IMR-90 (cell line): ENCODE measurements around the gene TMEM141. TPM values are rescaled to one million over a fixed set of nuclear protein-coding genes. Genes with fewer than 3 reads are reported as not detected.

Source experiments
- ATAC-seq: fragments of 200-7000 bp; cut with Tn5 transposase; 2 replicates; pipeline ENCODE4 v1.9.1; 2020; ENCODE audit warnings: low read depth, mild to moderate bottlenecking, moderate library complexity
- BruUV-seq: library from RNA; stranded (reverse); fragments of 400-500 nt; replicated peaks from 2 replicates; lab custom pipeline; 2021; lab: Mats Ljungman, UMichigan
- CTCF ChIA-PET: fragments of 300-600 bp; formaldehyde crosslinking; extraction: SDS; loops from one replicate; lab custom pipeline; 2021; ENCODE audit warnings: antibody characterized with exemption; lab: Yijun Ruan, JAX
- POLR2A ChIA-PET: fragments of 300-600 bp; sonication (Branson Sonifier 250); formaldehyde crosslinking; loops from one replicate; lab custom pipeline; 2022; ENCODE audit warnings: antibody characterized with exemption; ENCODE audit not compliant: unreplicated experiment; lab: Charles Lee
- DNase-seq: peaks from one replicate; pipeline ENCODE4 v3.0.0; 2013
- H2AFZ ChIP-seq: replicated peaks from 2 replicates; pipeline ENCODE3; 2013; ENCODE audit warnings: low read length, mild to moderate bottlenecking; ENCODE audit not compliant: poor library complexity
- H2AK5ac ChIP-seq: 2 replicates; pipeline ENCODE4 v1.6.1; 2013; ENCODE audit warnings: low read depth, low read length, inconsistent platforms
- H2AK9ac ChIP-seq: replicated peaks from 2 replicates; pipeline ENCODE3; 2013; ENCODE audit warnings: mild to moderate bottlenecking, low read depth, low read length, moderate library complexity; ENCODE audit not compliant: poor library complexity
- H2BK120ac ChIP-seq: 2 replicates; pipeline ENCODE4 v1.6.1; 2013; ENCODE audit warnings: low read depth, low read length, inconsistent platforms
- H2BK15ac ChIP-seq: 3 replicates; pipeline ENCODE4 v1.6.1; 2013; ENCODE audit warnings: low read depth, low read length, inconsistent platforms
- H2BK20ac ChIP-seq: 2 replicates; pipeline ENCODE4 v1.6.1; 2013; ENCODE audit warnings: low read depth, mild to moderate bottlenecking, inconsistent platforms, low read length, moderate library complexity
- H2BK5ac ChIP-seq: 2 replicates; pipeline ENCODE4 v1.6.1; 2013; ENCODE audit warnings: mild to moderate bottlenecking, low read depth, low read length, inconsistent platforms; ENCODE audit not compliant: poor library complexity, severe bottlenecking
- H3K14ac ChIP-seq: replicated peaks from 2 replicates; pipeline ENCODE4 v1.6.1; 2013; ENCODE audit warnings: low read depth, low read length, inconsistent platforms
- H3K18ac ChIP-seq: 2 replicates; pipeline ENCODE4 v1.6.1; 2013; ENCODE audit warnings: low read depth, low read length, control low read depth
- H3K23ac ChIP-seq: 2 replicates; pipeline ENCODE4 v1.6.1; 2013; ENCODE audit warnings: low read depth, low read length, inconsistent platforms
- H3K27ac ChIP-seq: 2 replicates; pipeline ENCODE4 v1.5.1; 2013; ENCODE audit warnings: mild to moderate bottlenecking, control low read depth, low read length; ENCODE audit not compliant: insufficient read depth
- H3K27me3 ChIP-seq: 2 replicates; pipeline ENCODE4 v1.6.1; 2013; ENCODE audit warnings: low read length; ENCODE audit not compliant: control insufficient read depth, insufficient read depth
- H3K36me3 ChIP-seq: 2 replicates; pipeline ENCODE4 v1.6.1; 2013; ENCODE audit warnings: low read length, mixed read lengths; ENCODE audit not compliant: control insufficient read depth, insufficient read depth
- H3K4ac ChIP-seq: 2 replicates; pipeline ENCODE4 v1.6.1; 2013; ENCODE audit warnings: low read depth, low read length, inconsistent platforms
- H3K4me1 ChIP-seq: 2 replicates; pipeline ENCODE4 v1.6.1; 2013; ENCODE audit warnings: low read length, mixed read lengths; ENCODE audit not compliant: control insufficient read depth, insufficient read depth
- H3K4me2 ChIP-seq: 2 replicates; pipeline ENCODE4 v1.6.1; 2013; ENCODE audit warnings: low read depth, mild to moderate bottlenecking, control low read depth, low read length, moderate library complexity
- H3K4me3 ChIP-seq: 2 replicates; pipeline ENCODE4 v1.5.1; 2013; ENCODE audit warnings: low read depth, mild to moderate bottlenecking, control low read depth, low read length, moderate library complexity; ENCODE audit not compliant: insufficient read depth
- H3K56ac ChIP-seq: 2 replicates; pipeline ENCODE4 v1.6.1; 2013; ENCODE audit warnings: low read length, inconsistent platforms; ENCODE audit not compliant: insufficient read depth; ENCODE audit errors: extremely low read depth
- H3K79me1 ChIP-seq, 2 experiments: 2 replicates each; pipeline ENCODE4 v1.6.1; 2013; ENCODE audit warnings: low read length in 2 of 2, inconsistent platforms in 1 of 2, low read depth in 1 of 2
- H3K9ac ChIP-seq: 2 replicates; pipeline ENCODE4 v1.6.1; 2013; ENCODE audit warnings: low read depth, low read length, control low read depth
- H3K9me1 ChIP-seq: 2 replicates; pipeline ENCODE4 v1.6.1; 2013; ENCODE audit warnings: low read length, inconsistent platforms; ENCODE audit not compliant: insufficient read depth
- H3K9me3 ChIP-seq: 2 replicates; pipeline ENCODE4 v1.6.1; 2013; ENCODE audit warnings: low read length; ENCODE audit not compliant: control insufficient read depth, insufficient read depth
- H4K20me1 ChIP-seq: 2 replicates; pipeline ENCODE4 v1.6.1; 2013; ENCODE audit warnings: low read length, inconsistent platforms; ENCODE audit not compliant: insufficient read depth
- H4K5ac ChIP-seq: 2 replicates; pipeline ENCODE4 v1.6.1; 2013; ENCODE audit warnings: mild to moderate bottlenecking, low read depth, low read length, control low read depth
- H4K8ac ChIP-seq, 2 experiments: 2 replicates each; pipeline ENCODE4 v1.6.1; 2013; ENCODE audit warnings: low read depth in 2 of 2, low read length in 2 of 2, control low read depth in 1 of 2, inconsistent platforms in 1 of 2
- H4K91ac ChIP-seq: 2 replicates; pipeline ENCODE4 v1.6.1; 2013; ENCODE audit warnings: low read depth, low read length, inconsistent platforms; ENCODE audit not compliant: insufficient read depth
- BHLHE40 ChIP-seq: fragments of 150-350 bp; IDR thresholded peaks from 2 replicates; pipeline ENCODE4 v1.6.1; 2016; ENCODE audit warnings: mild to moderate bottlenecking, low read depth, low read length
- CEBPB ChIP-seq: IDR thresholded peaks from 2 replicates; pipeline ENCODE4 v1.6.1; 2012; ENCODE audit warnings: low read depth, low read length, improper control_type of control experiment
- CHD1 ChIP-seq: IDR thresholded peaks from 2 replicates; pipeline ENCODE4 v1.6.1; 2012; ENCODE audit warnings: low read depth, low read length, improper control_type of control experiment
- ELK1 ChIP-seq: fragments of 150-350 bp; IDR thresholded peaks from 2 replicates; pipeline ENCODE4 v1.6.1; 2016; ENCODE audit warnings: low read depth, mild to moderate bottlenecking, low read length, moderate library complexity, borderline replicate concordance
- FOS ChIP-seq: fragments of 150-350 bp; IDR thresholded peaks from 2 replicates; pipeline ENCODE4 v1.6.1; 2016; ENCODE audit warnings: low read depth, low read length
- MAFK ChIP-seq: IDR thresholded peaks from 2 replicates; pipeline ENCODE4 v1.6.1; 2012; ENCODE audit warnings: low read depth, low read length, improper control_type of control experiment
- MAZ ChIP-seq: IDR thresholded peaks from 2 replicates; pipeline ENCODE4 v1.6.1; 2012; ENCODE audit warnings: low read depth, mild to moderate bottlenecking, low read length, improper control_type of control experiment, moderate library complexity, borderline replicate concordance
- MXI1 ChIP-seq: IDR thresholded peaks from 2 replicates; pipeline ENCODE4 v1.6.1; 2012; ENCODE audit warnings: low read depth, mild to moderate bottlenecking, low read length, moderate library complexity, borderline replicate concordance
- NFE2L2 ChIP-seq: fragments of 150-350 bp; IDR thresholded peaks from 2 replicates; pipeline ENCODE4 v1.6.1; 2016; ENCODE audit warnings: low read depth, mild to moderate bottlenecking, low read length
- POLR2A ChIP-seq: IDR thresholded peaks from 2 replicates; pipeline ENCODE4 v1.6.1; 2012; ENCODE audit warnings: mild to moderate bottlenecking, low read depth, low read length
- RAD21 ChIP-seq: IDR thresholded peaks from 2 replicates; pipeline ENCODE4 v1.6.1; 2012; ENCODE audit warnings: low read length, improper control_type of control experiment
- RCOR1 ChIP-seq: IDR thresholded peaks from 2 replicates; pipeline ENCODE4 v1.6.1; 2012; ENCODE audit warnings: mild to moderate bottlenecking, low read length, improper control_type of control experiment; ENCODE audit not compliant: insufficient replicate concordance
- RFX5 ChIP-seq: IDR thresholded peaks from 2 replicates; pipeline ENCODE4 v1.8.0; 2012; ENCODE audit warnings: low read depth, mild to moderate bottlenecking, low read length, moderate library complexity
- SMC3 ChIP-seq: fragments of 150-350 bp; IDR thresholded peaks from 2 replicates; pipeline ENCODE4 v1.6.1; 2016; ENCODE audit warnings: low read depth, mild to moderate bottlenecking, antibody characterized with exemption, low read length, moderate library complexity
- USF2 ChIP-seq: fragments of 150-350 bp; IDR thresholded peaks from 2 replicates; pipeline ENCODE4 v1.6.1; 2017; ENCODE audit warnings: mild to moderate bottlenecking, antibody characterized with exemption, low read length, low read depth
- WGBS, 2 experiments: methylation state at CpG; one replicate each; pipeline versions ENCODE4 v1.1.5 to v1.1.7; 2013; ENCODE audit warnings: missing lambda C conversion rate in 2 of 2; ENCODE audit not compliant: insufficient read length in 1 of 2; ENCODE audit errors: extremely low coverage in 2 of 2; 5-methylcytosine and 5-hydroxymethylcytosine counted together
- dilution Hi-C: fragments of 300-500 bp; cut with HindIII; formaldehyde crosslinking; loops from one replicate; pipeline ENCODE4 v1.14.3; 2018; ENCODE audit warnings: low sequenced_read_pairs; ENCODE audit not compliant: unreplicated experiment
- in situ Hi-C: fragments of 300-500 bp; cut with MboI; formaldehyde crosslinking; loops from 3 replicates; pipeline ENCODE4 v1.14.3; 2019; ENCODE audit warnings: low sequenced_read_pairs, inconsistent platforms, mixed read lengths
- intact Hi-C: fragments of 100-400 bp; cut with micrococcal nuclease; formaldehyde crosslinking; loops from 2 replicates; pipeline ENCODE4 v1.10.0; 2022
- polyA plus RNA-seq, 3 experiments: library from polyadenylated mRNA; depleted of rRNA; stranded (reverse); fragments of >200 nt; gene quantifications; 2 replicates each; pipeline ENCODE4 v1.2.3, GENCODE V29; 2012; ENCODE audit warnings: low replicate concordance in 1 of 3
- total RNA-seq: library from RNA; depleted of rRNA; stranded (reverse); fragments of >200 nt; gene quantifications from 2 replicates; pipeline ENCODE4 v1.2.3, GENCODE V29; 2012

Gene TMEM141
- total and polyA plus RNA-seq, 2 of the 4 experiments (the other 2 are of a cell fraction), result 39.1 to 77.8 TPM

GRCh38 chr9:136838314-136839228 lies 47.4 kb downstream of the TMEM141 start:
- Histone ChIP-seq H3K79me1 (peaks cover 0 to 6% of the 10 kb centered on the region in 2 experiments; a peak in 1 of 4 replicates), H3K23ac (no peak overlapping the region), H2AK5ac (no peak overlapping the region), H2BK20ac (no peak overlapping the region), H3K27me3 (no peaks in the 10 kb centered on the region), H4K5ac (no peak overlapping the region), H2AK9ac (no peak overlapping the region), H3K9ac (no peak overlapping the region), H3K56ac (no peak overlapping the region), H3K9me1 (peaks cover 7% of the 10 kb centered on the region; the same call in 1 of the 2 replicates), H3K27ac (no peak overlapping the region), H2AFZ (no peak overlapping the region), H3K14ac (no peak overlapping the region), H4K20me1 (peaks cover 17% of the 10 kb centered on the region), H3K18ac (no peak overlapping the region), H3K4me1 (peaks cover 9% of the 10 kb centered on the region), H3K36me3 (peaks cover 17% of the 10 kb centered on the region), H4K8ac (no peak overlapping the region), H3K4ac (no peak overlapping the region), H2BK15ac (no peak overlapping the region), H3K9me3 (no peaks in the 10 kb centered on the region), H2BK120ac (no peak overlapping the region), H3K4me3 (no peak overlapping the region), H3K4me2 (no peak overlapping the region), H2BK5ac (no peak overlapping the region), H4K91ac (no peak overlapping the region)
- no peak for ATAC-seq
- intact Hi-C loops, result no loop called here
- ChIA-PET POLR2A (no interaction called here), CTCF (no interaction called here)
- in situ Hi-C loops, result no loop called here
- DNase-seq, result no peak
- no TSS peak for BruUV-seq
- 99% methylated on average over 14 of the region's 29 CpGs; no CpG with 5 or more reads in 1 of the 2 experiments for WGBS, 2 experiments
- dilution Hi-C loops, result no loop called here
- TF ChIP-seq NFE2L2 (no peak), CHD1 (no peak), FOS (no peak), POLR2A (no peak), BHLHE40 (no peak), SMC3 (no peak), RCOR1 (no peak), RFX5 (no peak), CEBPB (no peak), MXI1 (no peak), RAD21 (no peak), USF2 (no peak), ELK1 (no peak), MAZ (no peak), MAFK (no peak)
